HG02642 (cell line): Measurements from ENCODE around the gene DCAF17.
"Not testable (repeated sequence)": the region's sequence is repeated elsewhere in the genome, so short reads cannot be mapped to it uniquely, and the experiment has no call there.

ENCODE experiments used
- ATAC-seq: cut with Tn5 transposase; IDR thresholded peaks from one replicate; pipeline ENCODE4 v1.9.1; 2021; ENCODE audit warnings: mild to moderate bottlenecking; ENCODE audit not compliant: unreplicated experiment, poor library complexity

DCAF17 gene

GRCh38 chr2:171509945-171510731, 76.1 kb downstream of the DCAF17 start:
- ATAC-seq, result peak; percentile 87

- no peak for ATAC-seq
Measured at GRCh38 chr2:171512014-171512413, 78.0 kb downstream of the DCAF17 start.

- ATAC-seq, result no peak
Measured at GRCh38 chr2:171512683-171513195, 78.7 kb downstream of the DCAF17 start.

GRCh38 chr2:171513719-171514160, 79.7 kb downstream of the DCAF17 start:
- peak; percentile 31 for ATAC-seq

GRCh38 chr2:171514908-171515582, 81.0 kb downstream of the DCAF17 start:
- ATAC-seq, result no peak

GRCh38 chr2:171515672-171516298, 81.8 kb downstream of the DCAF17 start:
- ATAC-seq, result no peak

- no peak for ATAC-seq
Measured at GRCh38 chr2:171516793-171517192, 82.8 kb downstream of the DCAF17 start.

- no peak for ATAC-seq
Measured at GRCh38 chr2:171520471-171520870, 86.4 kb downstream of the DCAF17 start.

GRCh38 chr2:171521361-171522051, 87.5 kb downstream of the DCAF17 start:
- ATAC-seq, result no peak

GRCh38 chr2:171522052-171522787, 88.2 kb downstream of the DCAF17 start, which contains the start of gene CYBRD1:
CYBRD1 (plus strand) TSS chr2:171522474; CDS start chr2:171522546, 72 bp downstream.
- peak; percentile 53 for ATAC-seq

GRCh38 chr2:171522788-171523087, 88.7 kb downstream of the DCAF17 start:
- peak; percentile 34 for ATAC-seq

- ATAC-seq, result peak; percentile 49
Measured at GRCh38 chr2:171523088-171524017, 89.3 kb downstream of the DCAF17 start.

- no peak for ATAC-seq
Measured at GRCh38 chr2:171524018-171524401, 90.0 kb downstream of the DCAF17 start.

- ATAC-seq, result no peak
Measured at GRCh38 chr2:171529914-171530313, 95.9 kb downstream of the DCAF17 start.

- ATAC-seq, result no peak
Measured at GRCh38 chr2:171530378-171530777, 96.4 kb downstream of the DCAF17 start.

GRCh38 chr2:171530859-171531258, 96.8 kb downstream of the DCAF17 start:
- not testable (repeated sequence) for ATAC-seq

GRCh38 chr2:171531291-171531690, 97.3 kb downstream of the DCAF17 start:
- no peak for ATAC-seq

GRCh38 chr2:171531836-171532450, 97.9 kb downstream of the DCAF17 start:
- no peak for ATAC-seq
